NCI-H2227 (cell line): ENCODE results near the gene NFIA.
"Not testable (repeated sequence)": the region's sequence is repeated elsewhere in the genome, so short reads cannot be mapped to it uniquely, and the experiment has no call there.

ENCODE experiments used
- DNase-seq: peaks from one replicate; lab custom pipeline; 2025; ENCODE audit not compliant: unreplicated experiment; lab: John Stamatoyannopoulos, UW

The NFIA gene

DNA sequence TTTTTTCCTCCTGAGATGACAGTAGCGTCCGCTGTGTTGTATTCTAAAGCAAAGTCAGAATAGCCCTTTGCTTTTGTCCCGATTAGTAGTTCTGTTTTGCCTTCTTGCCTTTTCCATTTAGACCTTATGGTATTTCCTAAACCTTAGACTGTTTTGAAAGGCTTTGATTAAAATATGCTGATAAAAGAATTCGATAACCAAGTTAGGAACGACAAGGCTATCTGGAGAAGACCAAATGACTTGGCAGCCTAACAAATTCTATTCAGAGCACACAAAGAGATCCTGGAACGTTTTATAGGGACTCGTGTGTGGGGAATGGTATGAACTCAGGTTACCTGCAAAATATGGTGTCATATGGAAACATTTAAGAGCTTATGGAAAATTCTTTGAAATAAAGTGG is 42.9 kb downstream of the NFIA start:
- no peak for DNase-seq

DNA sequence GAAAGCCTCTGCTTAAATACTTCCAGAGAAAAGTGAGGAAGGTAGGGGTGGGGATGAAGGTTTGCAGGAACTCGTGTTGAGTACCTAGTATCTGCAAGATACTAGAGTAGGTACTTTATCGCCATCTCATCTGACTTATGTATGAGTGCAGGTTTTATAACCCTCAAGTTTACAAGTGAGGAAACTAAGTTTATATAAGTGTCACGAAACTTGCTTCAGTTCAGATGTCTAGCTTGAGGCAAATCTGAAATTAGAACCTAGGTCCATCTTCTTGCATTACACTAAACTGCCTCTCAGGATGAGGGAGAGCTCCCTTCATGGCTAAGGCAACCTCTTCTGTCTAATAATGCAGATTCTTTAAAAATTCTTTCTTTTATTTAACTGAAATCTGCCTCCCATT is 43.5 kb downstream of the NFIA start:
- DNase-seq = no peak

DNA sequence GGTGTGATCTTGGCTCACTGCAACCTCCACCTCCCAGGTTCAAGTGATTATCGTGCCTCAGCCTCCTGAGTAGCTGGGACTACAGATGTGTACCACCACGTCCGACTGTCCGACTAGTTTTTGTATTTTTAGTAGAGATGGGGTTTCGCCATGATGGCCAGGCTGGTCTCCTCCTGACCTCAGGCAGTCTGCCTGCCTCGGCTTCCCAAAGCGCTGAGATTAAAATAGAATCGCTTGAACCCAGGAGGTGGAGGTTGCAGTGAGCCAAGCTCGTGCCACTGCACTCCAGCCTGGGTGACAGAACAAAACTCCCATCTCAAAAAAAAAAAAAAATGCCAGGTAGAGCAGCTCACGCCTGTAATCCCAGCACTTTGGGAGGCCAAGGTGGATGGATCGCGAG is 44.5 kb downstream of the NFIA start:
- not testable (repeated sequence) for DNase-seq

DNA sequence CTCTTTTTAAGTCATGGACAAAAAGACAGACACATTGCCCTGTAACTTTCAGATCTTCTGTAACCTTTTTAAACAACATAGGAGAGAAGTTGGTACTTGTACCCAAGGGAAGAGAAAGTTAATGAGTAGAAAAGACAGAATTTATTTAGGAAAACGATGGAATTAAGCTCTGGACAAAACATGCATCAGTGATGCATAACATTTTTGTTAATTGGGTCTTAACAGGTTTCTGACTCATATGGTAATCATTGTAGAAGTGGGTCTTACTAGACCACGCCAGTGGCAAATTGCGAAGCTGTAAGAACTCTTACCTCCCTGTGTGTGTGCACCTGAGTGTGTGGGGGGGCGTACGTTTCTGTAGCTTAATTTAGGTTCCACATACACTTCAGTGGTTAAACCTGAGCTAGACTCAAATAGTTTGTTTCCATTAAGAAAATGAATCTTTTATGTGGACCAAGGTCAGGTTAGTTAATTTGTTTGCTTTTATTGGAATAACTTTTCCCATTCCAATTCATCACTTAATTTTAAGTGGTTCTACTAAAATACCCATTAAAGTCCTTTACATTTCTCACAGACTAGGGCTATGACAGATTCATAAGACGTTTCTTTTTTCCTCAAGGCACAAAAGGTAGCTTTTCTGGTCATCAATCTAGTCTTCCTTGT is 48.1 kb downstream of the NFIA start:
- no peak for DNase-seq

DNA sequence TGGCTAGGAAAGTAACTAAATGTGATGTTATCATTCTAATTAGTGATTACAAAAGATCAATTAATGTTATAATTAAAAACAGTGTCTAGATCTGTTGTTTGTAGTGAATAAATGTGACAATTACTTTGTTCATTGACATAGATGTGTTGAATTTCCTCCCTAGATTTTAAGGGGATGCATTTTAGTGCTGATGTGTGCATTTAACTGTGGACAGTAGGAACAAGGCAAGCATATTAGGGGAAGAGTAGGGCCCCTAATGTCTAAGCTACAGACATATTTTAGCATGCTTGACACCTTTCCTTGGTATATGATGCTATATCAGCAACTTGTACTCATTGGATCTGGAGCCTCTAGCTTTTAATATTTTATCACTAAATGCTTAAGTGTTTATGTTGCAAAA is 48.9 kb downstream of the NFIA start:
- DNase-seq = no peak

DNA sequence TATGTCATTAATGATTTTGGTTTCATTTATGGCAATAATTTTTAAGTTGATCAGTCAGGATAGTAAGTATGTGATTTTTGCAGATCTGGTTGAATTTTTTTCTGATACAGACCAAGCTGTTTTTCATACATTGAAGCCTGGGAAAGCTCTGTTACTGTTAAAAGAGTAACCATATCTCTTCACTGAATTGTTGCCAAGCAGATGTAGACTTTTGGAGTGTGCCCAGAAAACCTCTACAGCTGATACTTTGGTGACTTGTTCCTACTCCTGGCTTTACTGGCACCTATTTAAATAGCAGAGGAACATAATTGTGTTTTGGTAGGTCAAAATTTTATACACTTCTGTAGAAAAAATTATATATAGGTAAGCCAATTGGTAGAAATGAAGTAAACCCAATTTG is 49.4 kb downstream of the NFIA start:
- no peak for DNase-seq

DNA sequence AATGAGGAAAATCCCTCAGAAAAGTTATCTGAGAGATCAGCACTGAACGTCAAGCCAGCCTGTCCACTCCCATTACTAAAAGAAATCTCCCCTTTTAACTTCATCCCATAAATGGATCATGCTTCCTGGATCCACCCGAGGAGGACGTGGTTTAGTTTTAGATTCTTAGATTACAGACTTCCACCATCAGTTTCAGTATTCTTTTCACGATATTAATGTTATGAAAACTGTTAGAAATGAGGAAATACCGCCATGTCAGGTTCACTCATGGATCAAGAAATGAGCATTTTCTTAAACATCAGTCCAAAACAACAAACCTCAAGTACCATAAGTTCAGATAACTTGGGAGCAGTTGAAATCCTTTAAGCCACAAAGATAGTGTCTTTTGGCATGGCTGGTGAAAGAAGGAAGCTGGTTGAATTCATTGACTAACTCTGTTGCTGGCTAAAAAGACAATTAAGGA is 49.8 kb downstream of the NFIA start:
- no peak for DNase-seq

DNA sequence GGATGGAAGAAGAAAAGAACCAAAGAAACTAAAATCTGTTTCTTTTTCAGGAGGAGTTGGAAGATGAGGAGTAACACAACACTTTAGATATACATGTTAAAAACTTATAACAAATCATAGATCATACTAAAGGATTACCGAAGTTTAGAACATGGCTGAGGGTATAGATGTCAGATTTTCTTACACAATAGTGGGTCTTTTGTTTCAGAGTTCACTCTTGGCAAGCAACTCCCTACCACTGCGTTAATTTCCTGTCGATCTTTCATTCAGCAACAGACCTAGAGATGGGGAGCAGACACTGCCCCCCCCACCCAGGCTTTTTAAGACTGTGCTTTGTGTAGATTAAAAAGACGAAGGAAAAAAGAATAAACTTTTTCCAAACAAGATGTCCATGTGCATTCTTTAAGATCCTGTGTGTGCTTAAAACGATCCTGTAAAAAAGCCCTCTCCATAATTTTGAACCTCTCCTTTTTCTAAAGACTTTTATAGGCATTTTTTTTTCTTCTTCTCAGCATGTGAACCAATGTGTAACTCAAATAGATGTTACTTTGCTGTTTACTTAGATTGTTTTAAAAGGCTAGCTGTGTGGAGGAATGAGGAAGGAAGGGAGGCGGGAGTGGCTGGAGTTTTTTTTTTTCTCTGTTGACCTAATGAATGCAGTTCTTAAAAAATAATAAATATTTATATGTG is 50.4 kb downstream of the NFIA start:
- DNase-seq = no peak

DNA sequence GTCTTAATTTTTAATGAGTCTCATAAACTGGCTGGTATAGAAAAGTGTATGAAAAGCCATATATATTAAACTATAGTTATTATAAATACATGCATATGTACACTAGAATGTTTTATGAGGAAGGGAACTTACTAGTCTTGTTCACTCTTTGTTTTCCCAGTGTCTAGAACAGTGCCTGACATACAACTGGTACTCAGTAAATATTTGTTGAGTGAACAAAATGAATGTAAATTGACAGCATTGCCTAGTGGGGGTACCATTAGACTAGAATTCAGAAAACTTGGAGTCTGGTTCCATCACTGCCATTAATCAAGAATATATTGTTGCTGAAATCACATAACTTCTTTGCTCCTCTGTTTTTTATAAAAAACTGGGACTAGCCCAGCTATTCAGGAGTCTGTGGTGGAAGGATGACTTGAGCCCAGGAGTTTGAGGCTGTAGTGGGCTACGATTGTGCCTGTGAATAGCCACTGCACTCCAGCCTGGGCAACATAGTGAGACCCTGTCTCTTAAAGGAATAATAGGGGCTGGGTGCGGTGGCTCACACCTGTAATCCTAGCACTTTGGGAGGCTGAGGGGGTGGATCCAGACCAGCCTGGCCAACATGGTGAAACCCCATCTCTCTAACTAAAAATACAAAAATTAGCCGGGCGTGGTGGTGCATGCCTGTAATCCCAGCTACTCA is 51.1 kb downstream of the NFIA start:
- DNase-seq = no peak

DNA sequence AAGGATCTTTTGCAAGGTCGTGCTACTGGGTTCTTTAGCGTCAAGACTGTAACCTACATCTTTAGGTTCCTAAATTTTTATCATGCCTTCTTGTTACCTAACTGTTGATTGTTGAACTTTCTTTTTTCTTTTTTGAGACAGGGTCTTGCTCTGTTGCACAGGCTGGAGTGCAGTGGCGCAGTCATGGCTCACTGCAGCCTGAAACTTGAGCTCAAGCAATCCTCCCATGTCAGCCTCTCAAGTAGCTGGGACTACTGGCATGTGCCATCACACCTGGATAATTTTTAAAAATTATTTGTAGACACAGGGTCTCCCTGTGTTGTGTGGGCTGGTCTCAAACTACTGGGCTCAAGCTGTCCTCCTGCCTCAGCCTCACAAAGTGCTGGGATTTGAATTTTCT is 52.9 kb downstream of the NFIA start:
- DNase-seq = no peak

DNA sequence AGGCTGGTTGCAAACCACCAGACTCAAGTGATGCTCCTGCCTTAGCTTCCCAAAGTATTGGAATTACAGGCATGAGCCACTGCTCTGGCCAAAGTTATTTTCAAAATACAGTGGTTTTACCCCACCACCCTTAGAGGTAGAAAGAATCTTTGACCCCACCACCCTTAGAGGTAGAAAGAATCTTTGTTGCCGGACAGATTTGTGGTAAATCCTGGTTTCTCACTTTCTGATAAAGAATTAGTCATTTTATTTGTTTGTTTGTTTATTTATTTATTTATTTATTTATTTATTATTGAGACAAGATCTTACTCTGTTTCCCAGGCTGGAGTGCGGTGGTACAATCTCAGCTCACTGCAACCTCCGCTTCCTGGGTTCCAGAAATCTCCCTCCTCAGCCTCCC is 55.9 kb downstream of the NFIA start:
- no peak for DNase-seq

DNA sequence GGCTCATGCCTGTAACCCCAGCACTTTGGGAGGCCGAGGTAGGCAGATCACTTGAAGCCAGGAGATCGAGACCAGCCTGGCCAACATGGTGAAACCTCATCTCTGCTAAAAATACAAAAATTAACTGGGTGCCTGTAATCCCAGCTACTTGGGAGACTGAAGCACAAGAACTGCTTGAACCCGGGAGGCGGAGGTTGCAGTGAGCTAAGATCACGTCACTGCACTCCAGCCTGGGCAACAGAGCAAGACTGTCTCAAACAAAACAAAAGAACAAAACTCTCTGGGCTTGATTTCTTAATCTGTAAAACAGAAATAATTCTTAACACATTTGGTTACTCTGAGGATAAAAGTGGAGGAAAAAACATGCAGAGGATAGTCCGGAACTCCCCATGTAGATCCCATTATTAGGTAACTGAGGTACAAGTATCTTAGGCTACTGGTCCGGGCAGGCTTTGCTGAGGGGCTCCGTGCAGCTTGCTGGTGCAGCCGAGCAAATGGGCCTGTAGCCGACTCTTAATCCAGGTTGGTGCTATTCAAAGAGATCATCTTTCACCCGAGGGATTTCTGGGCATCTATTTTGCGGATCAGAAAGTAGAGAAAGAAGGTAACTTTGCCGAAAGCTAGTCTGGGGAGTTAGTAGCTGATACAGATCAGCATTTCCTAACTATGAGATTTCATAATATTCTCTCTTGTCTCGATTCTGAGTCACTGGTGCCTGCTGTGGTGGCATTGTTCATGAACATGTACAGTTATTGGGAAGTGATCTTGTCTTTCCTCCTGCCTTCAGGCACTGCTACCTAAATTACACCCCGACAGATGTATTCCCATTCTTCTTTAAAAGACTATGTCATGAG is 56.8 kb downstream of the NFIA start:
- no peak for DNase-seq

DNA sequence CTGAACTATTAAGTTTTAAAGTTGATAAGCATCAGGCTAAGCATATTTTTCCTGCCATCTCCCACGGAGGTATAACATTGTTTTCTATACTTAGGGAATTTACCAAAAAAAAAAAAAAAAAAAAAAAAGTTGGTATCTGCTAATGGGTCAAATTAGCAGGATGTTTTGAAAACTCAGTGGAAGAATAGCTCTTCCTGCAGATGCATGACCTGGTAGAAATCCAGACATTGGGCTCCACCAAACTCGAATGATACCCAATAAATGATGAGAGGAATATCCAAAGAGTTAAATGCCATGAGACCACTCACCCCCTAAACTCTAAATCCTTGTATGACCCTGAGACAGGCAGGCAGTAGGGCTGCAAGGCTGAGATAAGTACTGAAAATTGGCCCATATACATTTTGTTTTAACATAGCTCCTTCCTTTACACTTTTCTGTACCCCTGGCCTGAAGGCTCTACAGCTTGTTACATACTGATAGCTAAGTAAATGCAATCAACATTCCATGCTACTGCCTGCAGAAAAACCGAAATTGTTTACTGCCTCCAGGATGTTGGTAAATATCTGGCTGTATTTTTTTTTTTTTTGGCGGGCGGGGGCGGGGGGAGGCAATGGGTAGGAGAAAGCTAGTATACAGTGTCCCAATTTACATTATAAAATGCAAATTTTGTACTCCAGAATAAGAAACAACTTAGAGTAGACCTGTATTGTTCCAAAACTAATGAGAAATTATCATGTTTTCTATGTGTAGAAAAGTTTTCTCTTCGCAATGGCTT is 57.6 kb downstream of the NFIA start:
- DNase-seq = no peak

DNA sequence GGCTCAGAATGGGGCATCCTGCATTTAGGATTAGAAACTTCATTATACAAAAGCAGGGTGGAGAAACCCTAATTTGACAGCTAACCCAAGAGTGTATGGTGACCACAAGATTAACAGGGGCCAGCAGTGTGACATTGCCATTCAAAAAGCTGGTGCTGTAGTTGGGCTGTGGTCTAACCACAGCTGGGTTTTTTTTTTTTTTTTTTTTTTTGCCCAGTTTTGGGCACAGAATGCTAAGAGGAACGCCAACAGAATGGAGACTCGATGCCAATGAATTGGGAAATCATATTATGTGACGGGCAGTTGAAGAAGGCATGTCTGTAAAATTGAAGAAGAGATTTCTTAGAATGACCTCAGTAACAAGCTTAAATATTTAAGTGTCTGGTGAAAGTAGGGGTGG is 58.4 kb downstream of the NFIA start:
- DNase-seq = no peak

DNA sequence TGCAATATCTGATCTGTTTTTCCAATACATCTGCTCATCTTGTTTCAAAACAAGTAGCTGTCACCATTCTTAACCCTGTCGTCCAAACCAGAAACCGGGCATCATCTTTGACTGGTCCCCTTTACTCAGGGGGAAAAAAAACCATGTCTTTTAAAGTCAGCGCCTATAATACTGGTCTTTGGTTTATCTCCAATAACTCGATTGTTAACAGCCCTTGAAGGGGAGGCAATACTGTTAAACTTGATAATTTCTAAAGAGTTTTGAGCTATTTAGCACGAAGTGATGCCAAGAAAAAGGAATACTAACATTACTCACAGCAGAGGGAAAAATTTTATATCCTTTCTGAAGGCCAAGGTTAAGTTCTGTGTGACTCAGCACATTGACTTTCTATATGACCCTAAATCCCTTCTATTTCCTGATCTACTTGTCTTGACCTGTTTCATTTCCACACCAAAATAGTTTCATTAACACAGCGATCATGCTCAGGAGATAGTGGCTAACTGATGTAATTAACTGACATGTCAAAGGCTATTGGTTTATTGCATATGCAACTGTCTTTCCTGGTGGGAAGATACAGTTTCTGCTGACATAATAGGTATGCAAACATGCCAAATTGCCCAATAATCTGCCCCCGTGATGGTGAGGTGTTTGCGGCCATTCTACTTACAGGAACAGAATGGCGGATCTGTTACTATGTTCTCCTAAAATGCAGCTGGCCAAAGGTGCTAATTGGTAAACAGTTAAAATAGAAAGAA is 59.1 kb downstream of the NFIA start:
- no peak for DNase-seq

DNA sequence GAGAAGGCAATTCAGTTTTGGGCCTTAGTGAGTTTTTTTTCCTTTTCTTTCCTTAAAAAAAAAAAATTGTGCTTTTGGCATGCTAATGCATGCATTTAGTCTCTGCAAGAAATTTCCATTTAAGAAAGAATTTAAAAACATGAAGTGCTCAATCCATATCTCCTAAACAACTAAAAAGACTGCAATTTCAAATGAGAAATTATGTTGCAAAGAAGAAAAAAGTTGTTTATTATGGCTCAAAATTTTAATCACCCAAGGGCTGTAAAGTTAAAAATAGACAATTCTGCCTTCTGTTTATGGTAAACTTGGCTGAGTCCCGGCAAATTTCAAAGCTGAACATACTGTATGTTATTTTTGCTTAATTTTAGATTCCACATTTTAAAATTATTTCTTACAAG is 59.7 kb downstream of the NFIA start:
- DNase-seq = no peak

DNA sequence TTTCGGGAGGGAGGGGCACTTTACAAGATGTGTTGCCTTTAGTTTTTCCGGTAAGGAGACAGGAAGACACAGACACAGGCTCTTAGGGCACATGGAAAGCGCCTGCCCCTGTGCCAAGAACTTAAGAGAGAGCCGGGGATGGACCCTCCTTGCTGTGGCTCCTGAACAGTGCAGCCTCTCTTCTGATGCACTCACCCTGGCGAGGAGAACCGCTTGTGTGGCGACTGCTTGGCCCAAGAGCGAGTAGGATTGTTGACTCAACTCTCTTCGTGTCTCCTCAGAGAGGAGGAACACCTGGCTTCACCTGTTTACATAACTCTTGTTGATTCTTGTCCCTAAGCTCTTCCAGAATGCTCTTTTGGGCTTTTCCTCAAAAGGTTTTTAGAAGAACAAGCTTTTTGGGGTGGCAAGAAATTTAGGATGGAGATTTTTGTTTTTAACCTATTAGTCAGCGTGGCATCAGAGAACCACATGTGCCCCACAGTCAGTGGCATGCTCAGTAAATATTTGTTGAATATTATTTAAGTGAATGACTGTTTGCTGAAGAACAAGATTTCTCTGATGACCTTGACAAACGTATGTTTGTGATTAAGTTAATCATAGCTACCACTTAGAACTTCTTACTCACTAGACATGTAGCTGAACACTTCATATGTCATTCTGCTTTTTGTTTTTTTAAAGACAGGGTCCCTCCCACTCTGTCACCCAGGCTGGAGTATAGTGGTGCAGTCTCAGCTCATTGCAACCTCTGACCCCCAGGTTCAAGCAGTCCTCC is 60.6 kb downstream of the NFIA start:
- DNase-seq = no peak

DNA sequence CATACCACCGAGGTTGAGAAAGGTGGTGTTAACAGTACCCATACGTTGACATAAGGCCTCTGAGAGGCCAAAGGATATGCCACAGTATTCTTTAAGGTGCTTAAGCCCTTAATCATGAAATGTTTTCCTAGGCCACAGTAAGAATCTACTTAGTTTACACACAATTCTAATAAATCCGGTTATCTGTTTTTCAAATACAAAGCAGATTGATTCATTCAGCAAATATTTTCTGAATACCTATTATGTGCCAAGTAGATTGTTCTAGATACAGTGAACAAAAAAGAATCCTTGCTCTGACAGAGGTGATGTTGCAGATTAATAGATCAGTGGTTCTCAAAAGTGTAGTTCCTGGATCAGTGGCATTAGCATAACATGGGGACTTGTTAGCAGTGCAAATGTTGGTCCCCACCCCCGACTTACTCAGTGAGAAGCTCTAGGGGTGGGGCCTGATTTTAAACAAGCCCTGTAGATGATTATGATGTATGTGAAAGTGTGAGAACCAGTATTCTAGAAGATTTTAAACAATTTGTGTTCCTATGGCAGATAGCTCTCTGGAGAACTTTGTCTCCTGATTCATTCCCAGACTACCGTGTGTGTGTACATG is 61.6 kb downstream of the NFIA start:
- no peak for DNase-seq
